ENCODE results near the gene PHYHIPL.

DNA sequence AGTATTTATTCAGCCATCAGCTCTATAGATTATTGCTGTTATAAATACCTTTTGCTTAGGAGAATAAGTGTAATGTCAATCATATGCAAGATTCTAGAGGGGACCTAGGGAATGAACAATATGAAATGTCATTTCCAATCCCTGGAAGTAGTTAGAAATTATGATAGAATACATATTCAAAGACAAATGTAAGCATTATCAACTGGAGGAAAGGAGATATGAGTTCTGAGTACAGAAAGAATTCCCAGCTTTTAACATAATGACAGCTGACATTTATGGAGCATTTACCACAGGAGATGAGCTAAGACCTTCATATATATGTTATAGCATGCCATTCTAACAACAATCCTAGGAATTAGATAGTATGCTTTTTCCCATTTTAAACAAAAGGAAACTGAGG, 99.7 kb downstream of the PHYHIPL start:
- TF ChIP-seq POLR2A (IDR thresholded peaks at IDR 0.05) = no peak
- TF ChIP-seq, protein P1, sequence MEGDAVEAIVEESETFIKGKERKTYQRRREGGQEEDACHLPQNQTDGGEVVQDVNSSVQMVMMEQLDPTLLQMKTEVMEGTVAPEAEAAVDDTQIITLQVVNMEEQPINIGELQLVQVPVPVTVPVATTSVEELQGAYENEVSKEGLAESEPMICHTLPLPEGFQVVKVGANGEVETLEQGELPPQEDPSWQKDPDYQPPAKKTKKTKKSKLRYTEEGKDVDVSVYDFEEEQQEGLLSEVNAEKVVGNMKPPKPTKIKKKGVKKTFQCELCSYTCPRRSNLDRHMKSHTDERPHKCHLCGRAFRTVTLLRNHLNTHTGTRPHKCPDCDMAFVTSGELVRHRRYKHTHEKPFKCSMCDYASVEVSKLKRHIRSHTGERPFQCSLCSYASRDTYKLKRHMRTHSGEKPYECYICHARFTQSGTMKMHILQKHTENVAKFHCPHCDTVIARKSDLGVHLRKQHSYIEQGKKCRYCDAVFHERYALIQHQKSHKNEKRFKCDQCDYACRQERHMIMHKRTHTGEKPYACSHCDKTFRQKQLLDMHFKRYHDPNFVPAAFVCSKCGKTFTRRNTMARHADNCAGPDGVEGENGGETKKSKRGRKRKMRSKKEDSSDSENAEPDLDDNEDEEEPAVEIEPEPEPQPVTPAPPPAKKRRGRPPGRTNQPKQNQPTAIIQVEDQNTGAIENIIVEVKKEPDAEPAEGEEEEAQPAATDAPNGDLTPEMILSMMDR (IDR thresholded peaks at IDR 0.05) = no peak
